GM12892 (cell line): ENCODE data around the gene UBE2B.
A peak's percentile ranks its signal among the peaks of the same experiment; 100 is the strongest.
"Not testable (repeated sequence)": the region's sequence is repeated elsewhere in the genome, so short reads cannot be mapped to it uniquely, and the experiment has no call there.

ENCODE experiments used
- DNase-seq: peaks from one replicate; pipeline ENCODE4 v3.0.0; 2011; ENCODE audit not compliant: insufficient read length
- FAIRE-seq: peaks from 2 replicates; lab custom pipeline; 2011; peaks lifted over from hg19 to GRCh38; lab: Jason Lieb, UNC
- POLR2A ChIP-seq: IDR thresholded peaks from 2 replicates; pipeline ENCODE4 v1.6.1; 2011; ENCODE audit warnings: low read depth, low read length, control low read depth
- POLR2AphosphoS5 ChIP-seq: IDR thresholded peaks from 2 replicates; pipeline ENCODE4 v1.6.1; 2011; ENCODE audit warnings: low read depth, low read length, control low read depth
- TAF1 ChIP-seq: IDR thresholded peaks from 2 replicates; pipeline ENCODE4 v1.6.1; 2011; ENCODE audit warnings: low read depth, mild to moderate bottlenecking, control low read depth, low read length, borderline replicate concordance

The UBE2B gene

GRCh38 chr5:134374232-134374631 lies 2.9 kb downstream of the UBE2B start:
- no peak for FAIRE-seq
- DNase-seq: no peak
- TF ChIP-seq TAF1 (no peak), POLR2A (no peak), POLR2AphosphoS5 (no peak)

GRCh38 chr5:134380346-134380745 lies 9.0 kb downstream of the UBE2B start:
- FAIRE-seq (no peak), DNase-seq (no peak)
- TF ChIP-seq POLR2A: no peak
- TF ChIP-seq TAF1: no peak

GRCh38 chr5:134382204-134382603 lies 10.8 kb downstream of the UBE2B start:
- FAIRE-seq, DNase-seq: not testable (repeated sequence)

- FAIRE-seq (no peak), DNase-seq (no peak)
- no peak for TF ChIP-seq TAF1
- no peak for TF ChIP-seq POLR2A
- no peak for TF ChIP-seq POLR2AphosphoS5
These were observed 12.8 kb downstream of the UBE2B start for GRCh38 chr5:134383980-134384697.

GRCh38 chr5:134387443-134387842 lies 16.1 kb downstream of the UBE2B start:
- TF ChIP-seq POLR2A (no peak), POLR2AphosphoS5 (no peak), TAF1 (no peak)
- FAIRE-seq (peak; percentile 24), DNase-seq (no peak)

- DNase-seq (no peak), FAIRE-seq (no peak)
- TF ChIP-seq POLR2AphosphoS5: no peak
- no peak for TF ChIP-seq TAF1
- no peak for TF ChIP-seq POLR2A
These were observed 20.9 kb downstream of the UBE2B start for GRCh38 chr5:134392301-134392700.

GRCh38 chr5:134394932-134395331 lies 23.6 kb downstream of the UBE2B start:
- FAIRE-seq: no peak
- no peak for DNase-seq
- TF ChIP-seq TAF1 (no peak), POLR2AphosphoS5 (no peak), POLR2A (no peak)

- FAIRE-seq (no peak), DNase-seq (no peak)
- no peak for TF ChIP-seq POLR2A
These were observed 24.9 kb downstream of the UBE2B start for GRCh38 chr5:134396274-134396673.

GRCh38 chr5:134397196-134397595 lies 25.8 kb downstream of the UBE2B start:
- no peak for FAIRE-seq
- no peak for DNase-seq
- TF ChIP-seq TAF1 (no peak), POLR2A (0 out of 2 replicates have a peak, but pooled peaks have one; percentile 23), POLR2AphosphoS5 (no peak)

GRCh38 chr5:134398609-134399155 lies 27.3 kb downstream of the UBE2B start:
- FAIRE-seq: no peak
- no peak for DNase-seq
- TF ChIP-seq TAF1 (no peak), POLR2A (no peak)

- FAIRE-seq (no peak), DNase-seq (no peak)
- no peak for TF ChIP-seq POLR2AphosphoS5
- no peak for TF ChIP-seq TAF1
- TF ChIP-seq POLR2A: no peak
These were observed 32.6 kb downstream of the UBE2B start for GRCh38 chr5:134403951-134404350.

GRCh38 chr5:134406390-134406789 lies 35.0 kb downstream of the UBE2B start:
- TF ChIP-seq POLR2AphosphoS5: no peak
- TF ChIP-seq POLR2A: no peak
- no peak for TF ChIP-seq TAF1
- FAIRE-seq (no peak), DNase-seq (no peak)

- DNase-seq: no peak
- no peak for FAIRE-seq
- no peak for TF ChIP-seq POLR2A
- no peak for TF ChIP-seq TAF1
- TF ChIP-seq POLR2AphosphoS5: no peak
These were observed 38.0 kb downstream of the UBE2B start for GRCh38 chr5:134409321-134409720.

GRCh38 chr5:134410822-134411221 lies 39.5 kb downstream of the UBE2B start:
- no peak for DNase-seq
- TF ChIP-seq POLR2A (no peak), TAF1 (no peak), POLR2AphosphoS5 (no peak)
- FAIRE-seq: no peak
